ENCODE measurements around the gene ARL4A. TPM values are rescaled to one million over a fixed set of nuclear protein-coding genes. Genes with fewer than 3 reads are reported as not detected.
A peak's percentile ranks its signal among the peaks of the same experiment; 100 is the strongest.

The ARL4A gene, protein sequence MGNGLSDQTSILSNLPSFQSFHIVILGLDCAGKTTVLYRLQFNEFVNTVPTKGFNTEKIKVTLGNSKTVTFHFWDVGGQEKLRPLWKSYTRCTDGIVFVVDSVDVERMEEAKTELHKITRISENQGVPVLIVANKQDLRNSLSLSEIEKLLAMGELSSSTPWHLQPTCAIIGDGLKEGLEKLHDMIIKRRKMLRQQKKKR
- 36.3 and 39.4 TPM in 2 replicates for total RNA-seq (2021)
- long read RNA-seq, transcript ARL4A-201 (2 exons, 1,147 nt) = major isoform, 46 of 100 reads
- long read RNA-seq, transcript ARL4A-204 (2 exons, 1,144 nt) = minor isoform, 19 of 100 reads
- long read RNA-seq, transcript ARL4A-205 (2 exons, 840 nt) = minor isoform, 5 of 100 reads
- long read RNA-seq, transcript ARL4A-206 (2 exons, 845 nt) = minor isoform, 24 of 100 reads
- long read RNA-seq, partial matches to known transcripts = 0 of 100 reads
- long read RNA-seq, other reads (novel, unspliced or antisense) = 6 of 100 reads

DNA sequence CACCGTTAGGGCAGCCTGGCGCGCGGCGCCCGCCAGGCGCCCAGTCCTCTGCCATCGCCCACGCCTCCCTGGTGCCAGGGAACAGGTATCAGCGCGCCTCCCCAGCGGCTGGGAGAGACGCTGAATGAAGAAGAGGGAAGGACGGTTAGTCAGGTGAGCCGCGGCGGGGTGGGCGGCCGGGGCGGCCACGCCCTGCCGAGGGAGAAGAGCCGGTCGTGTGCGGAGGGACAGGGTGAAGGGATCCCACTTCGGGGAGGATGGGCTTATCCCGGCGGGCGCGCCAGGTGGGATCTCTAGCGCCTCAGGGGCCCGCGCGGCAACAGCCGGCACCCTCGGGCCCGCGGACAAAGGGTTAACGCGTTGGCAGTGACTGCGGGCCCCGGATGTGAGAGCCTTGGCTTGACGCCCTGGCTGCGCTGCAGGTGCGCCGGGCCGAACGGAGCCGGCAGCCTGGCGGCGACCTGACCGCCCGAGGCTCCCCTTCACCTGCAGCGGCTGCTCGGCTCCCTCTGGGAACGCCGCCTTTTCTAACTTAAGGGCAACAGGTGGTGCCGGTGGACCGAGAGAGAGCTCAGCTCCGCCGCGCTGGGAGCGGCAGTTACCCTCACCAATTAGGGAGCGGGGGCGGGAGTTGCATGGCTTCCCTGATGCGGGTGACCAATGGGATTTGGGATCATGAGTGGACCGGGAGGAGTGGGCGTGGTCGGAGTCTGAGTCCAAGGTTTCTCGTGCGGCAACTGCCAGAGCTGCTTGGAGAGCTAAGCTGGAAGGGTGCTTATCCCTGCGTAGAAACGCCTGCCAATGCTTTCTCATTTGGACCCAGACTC, at the start of gene ARL4A:
Gene ARL4A, plus strand, starts transcription at position 743 of the 827 bp plus-strand sequence. CDS start 622 bp downstream, outside the sequence.
- WGBS (ENCODE audit: extremely low coverage, insufficient read length, low lambda C conversion rate) = no CpG with 5 or more reads among the region's 73 CpGs
- peak within 1 kb of the TSS; percentile 83 for H3K9ac ChIP-seq (ENCODE audit: extremely low read depth, insufficient read length, low read length)

More for the DNA sequence above, at the start of gene ARL4A:
- Histone ChIP-seq H3K79me2 (ENCODE audit: insufficient read depth, low read length) (peaks cover 15% of the 10 kb centered on the region; the same call in 1 of the 2 replicates), H2AFZ (ENCODE audit: low read length) (no peak within 1 kb of the TSS), H3K23ac (ENCODE audit: insufficient read length, low read depth, low read length) (no peak within 1 kb of the TSS), H2BK5ac (ENCODE audit: insufficient read length, low read length) (no peak within 1 kb of the TSS), H3K4me2 (ENCODE audit: insufficient read depth, insufficient read length, low read length) (peak within 1 kb of the TSS; percentile 96), H3K4ac (ENCODE audit: low read depth, low read length) (no peak within 1 kb of the TSS; the same call in 1 of the 2 replicates), H4K5ac (ENCODE audit: insufficient read length, low read depth, low read length) (no peak within 1 kb of the TSS), H3K27ac (ENCODE audit: insufficient read length, low read depth, low read length) (no peak within 1 kb of the TSS), H3T11ph (ENCODE audit: low read length) (no peak within 1 kb of the TSS), H4K91ac (ENCODE audit: insufficient read length, low read depth, low read length) (no peak within 1 kb of the TSS), H3K79me1 (ENCODE audit: insufficient read depth, low read depth, low read length, poor library complexity, severe bottlenecking) (no peaks in the 10 kb centered on the region), H3K9me3 (ENCODE audit: control insufficient read depth, low read depth, low read length) (no peaks in the 10 kb centered on the region), H2AK5ac (ENCODE audit: insufficient read length, low read length) (no peak within 1 kb of the TSS), H2BK12ac (ENCODE audit: insufficient read length, low read depth, low read length) (no peak within 1 kb of the TSS), H3K27me3 (ENCODE audit: insufficient read depth, low read length) (no peaks in the 10 kb centered on the region), H2BK15ac (ENCODE audit: low read depth, low read length) (no peak within 1 kb of the TSS), H4K20me1 (ENCODE audit: control insufficient read depth, insufficient read depth, insufficient read length) (no peaks in the 10 kb centered on the region), H2BK20ac (ENCODE audit: low read depth, low read length, poor library complexity, severe bottlenecking) (no peak within 1 kb of the TSS), H2BK120ac (ENCODE audit: low read depth, low read length, poor library complexity, severe bottlenecking) (no peak within 1 kb of the TSS), H3K18ac (ENCODE audit: insufficient read length, low read depth, low read length) (peak within 1 kb of the TSS; percentile 80), H4K8ac (replicated peaks; ENCODE audit: insufficient read length, low read depth, low read length) (no peak within 1 kb of the TSS), H3K14ac (ENCODE audit: insufficient read depth, low read length) (peak within 1 kb of the TSS; percentile 90), H3K4me1 (ENCODE audit: insufficient read depth, low read length) (no peaks in the 10 kb centered on the region; the same call in 1 of the 2 replicates), H3K23me2 (ENCODE audit: insufficient read length, low read depth, low read length, poor library complexity, severe bottlenecking) (peaks cover 6% of the 10 kb centered on the region), H3K56ac (ENCODE audit: insufficient read length, low read depth, low read length) (no peak within 1 kb of the TSS)
- DNase-seq = peak; percentile 98
- no peaks in the 10 kb centered on the region for H3K9me3 Mint-ChIP-seq
- H3K36me3 Mint-ChIP-seq (ENCODE audit: insufficient read depth in 1 of 3, low read depth in 3 of 3) = peaks cover 0 to 9% (median 4%) of the 10 kb centered on the region in 3 experiments; a peak in 5 of 7 replicates
- H3K4me1 Mint-ChIP-seq = peaks cover 34 to 43% of the 10 kb centered on the region in 2 experiments
- peak within 1 kb of the TSS; percentile 92 to 97 (median 97) for H3K27ac Mint-ChIP-seq
- TF ChIP-seq, protein P1, sequence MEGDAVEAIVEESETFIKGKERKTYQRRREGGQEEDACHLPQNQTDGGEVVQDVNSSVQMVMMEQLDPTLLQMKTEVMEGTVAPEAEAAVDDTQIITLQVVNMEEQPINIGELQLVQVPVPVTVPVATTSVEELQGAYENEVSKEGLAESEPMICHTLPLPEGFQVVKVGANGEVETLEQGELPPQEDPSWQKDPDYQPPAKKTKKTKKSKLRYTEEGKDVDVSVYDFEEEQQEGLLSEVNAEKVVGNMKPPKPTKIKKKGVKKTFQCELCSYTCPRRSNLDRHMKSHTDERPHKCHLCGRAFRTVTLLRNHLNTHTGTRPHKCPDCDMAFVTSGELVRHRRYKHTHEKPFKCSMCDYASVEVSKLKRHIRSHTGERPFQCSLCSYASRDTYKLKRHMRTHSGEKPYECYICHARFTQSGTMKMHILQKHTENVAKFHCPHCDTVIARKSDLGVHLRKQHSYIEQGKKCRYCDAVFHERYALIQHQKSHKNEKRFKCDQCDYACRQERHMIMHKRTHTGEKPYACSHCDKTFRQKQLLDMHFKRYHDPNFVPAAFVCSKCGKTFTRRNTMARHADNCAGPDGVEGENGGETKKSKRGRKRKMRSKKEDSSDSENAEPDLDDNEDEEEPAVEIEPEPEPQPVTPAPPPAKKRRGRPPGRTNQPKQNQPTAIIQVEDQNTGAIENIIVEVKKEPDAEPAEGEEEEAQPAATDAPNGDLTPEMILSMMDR (conservative IDR thresholded peaks at IDR 0.05) = peak; percentile 48
- peak within 1 kb of the TSS; percentile 83 to 97 for H3K4me3 Mint-ChIP-seq
- no peaks in the 10 kb centered on the region for H3K27me3 Mint-ChIP-seq (ENCODE audit: low read depth)

Data from H9 (cell line).